Measurements from ENCODE around the gene UNC5A.

DNA sequence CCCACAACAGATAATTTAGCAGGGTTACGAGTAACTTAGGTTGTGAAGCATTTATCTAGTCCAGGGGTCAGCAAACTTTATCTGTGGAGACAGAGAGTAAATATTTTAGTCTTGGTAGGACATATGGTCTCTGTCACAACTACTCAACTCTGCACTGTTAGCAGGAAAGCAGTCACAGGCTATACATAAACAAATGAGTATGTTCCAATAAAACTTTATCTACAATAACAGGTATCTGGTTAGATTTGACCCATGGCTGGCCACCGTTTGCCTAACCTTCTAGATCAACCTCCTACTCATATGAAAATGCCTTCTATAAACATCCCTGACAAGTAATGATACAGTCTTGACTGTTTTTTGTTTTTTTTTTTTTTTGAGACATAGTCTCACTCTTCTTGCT, 101.8 kb downstream of the UNC5A start:
- TF ChIP-seq, protein P1, sequence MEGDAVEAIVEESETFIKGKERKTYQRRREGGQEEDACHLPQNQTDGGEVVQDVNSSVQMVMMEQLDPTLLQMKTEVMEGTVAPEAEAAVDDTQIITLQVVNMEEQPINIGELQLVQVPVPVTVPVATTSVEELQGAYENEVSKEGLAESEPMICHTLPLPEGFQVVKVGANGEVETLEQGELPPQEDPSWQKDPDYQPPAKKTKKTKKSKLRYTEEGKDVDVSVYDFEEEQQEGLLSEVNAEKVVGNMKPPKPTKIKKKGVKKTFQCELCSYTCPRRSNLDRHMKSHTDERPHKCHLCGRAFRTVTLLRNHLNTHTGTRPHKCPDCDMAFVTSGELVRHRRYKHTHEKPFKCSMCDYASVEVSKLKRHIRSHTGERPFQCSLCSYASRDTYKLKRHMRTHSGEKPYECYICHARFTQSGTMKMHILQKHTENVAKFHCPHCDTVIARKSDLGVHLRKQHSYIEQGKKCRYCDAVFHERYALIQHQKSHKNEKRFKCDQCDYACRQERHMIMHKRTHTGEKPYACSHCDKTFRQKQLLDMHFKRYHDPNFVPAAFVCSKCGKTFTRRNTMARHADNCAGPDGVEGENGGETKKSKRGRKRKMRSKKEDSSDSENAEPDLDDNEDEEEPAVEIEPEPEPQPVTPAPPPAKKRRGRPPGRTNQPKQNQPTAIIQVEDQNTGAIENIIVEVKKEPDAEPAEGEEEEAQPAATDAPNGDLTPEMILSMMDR (IDR thresholded peaks at IDR 0.05; ENCODE audit: borderline replicate concordance, extremely low read depth, low read length, poor library complexity, severe bottlenecking), result no peak
- no peak for TF ChIP-seq EZH2 (IDR thresholded peaks at IDR 0.05; ENCODE audit: borderline replicate concordance, low read depth, low read length, severe bottlenecking)
